Measurements from ENCODE around the gene ASPG. TPM values are rescaled to one million over a fixed set of nuclear protein-coding genes. Genes with fewer than 3 reads are reported as not detected.
"Not testable (repeated sequence)": the region's sequence is repeated elsewhere in the genome, so short reads cannot be mapped to it uniquely, and the experiment has no call there.

ASPG gene
- total RNA-seq, 1 experiment from 2014 or later = not detected

DNA sequence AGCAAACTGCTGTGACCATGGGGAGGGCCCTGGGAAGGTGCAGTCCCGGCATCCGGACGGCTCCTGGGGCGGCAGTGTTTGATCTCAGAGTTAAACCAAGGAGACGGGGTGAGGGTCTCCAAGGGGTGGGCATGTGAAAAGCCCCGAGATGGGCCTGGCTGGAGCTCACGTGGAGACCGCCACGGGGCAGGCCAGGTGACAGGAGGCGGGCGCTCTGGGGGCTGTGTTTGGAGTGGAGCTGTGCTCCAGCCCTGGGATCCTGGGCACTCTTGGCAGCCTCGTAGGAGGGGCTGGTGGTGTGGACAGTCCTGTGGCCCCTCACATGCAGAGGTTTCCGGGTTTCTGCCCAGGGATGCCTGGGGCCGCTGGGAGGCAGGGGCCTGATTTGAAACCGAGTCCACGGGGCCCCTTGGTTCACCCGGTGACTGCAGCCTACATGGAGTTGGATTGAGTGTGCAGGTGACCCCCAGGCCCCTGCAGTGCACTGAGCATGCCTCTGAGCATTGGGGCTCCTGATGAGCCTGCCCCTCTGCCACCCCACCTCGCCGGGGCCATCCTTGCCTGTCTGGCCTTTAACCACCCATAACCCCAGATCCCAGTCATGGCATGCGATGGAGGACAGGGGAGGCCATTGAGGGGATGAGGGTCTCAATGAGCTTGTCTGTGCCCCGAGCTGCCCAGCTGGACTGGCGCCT, 61.3 kb downstream of the ASPG start:
- DNase-seq (ENCODE audit: low spot score) = no peak

DNA sequence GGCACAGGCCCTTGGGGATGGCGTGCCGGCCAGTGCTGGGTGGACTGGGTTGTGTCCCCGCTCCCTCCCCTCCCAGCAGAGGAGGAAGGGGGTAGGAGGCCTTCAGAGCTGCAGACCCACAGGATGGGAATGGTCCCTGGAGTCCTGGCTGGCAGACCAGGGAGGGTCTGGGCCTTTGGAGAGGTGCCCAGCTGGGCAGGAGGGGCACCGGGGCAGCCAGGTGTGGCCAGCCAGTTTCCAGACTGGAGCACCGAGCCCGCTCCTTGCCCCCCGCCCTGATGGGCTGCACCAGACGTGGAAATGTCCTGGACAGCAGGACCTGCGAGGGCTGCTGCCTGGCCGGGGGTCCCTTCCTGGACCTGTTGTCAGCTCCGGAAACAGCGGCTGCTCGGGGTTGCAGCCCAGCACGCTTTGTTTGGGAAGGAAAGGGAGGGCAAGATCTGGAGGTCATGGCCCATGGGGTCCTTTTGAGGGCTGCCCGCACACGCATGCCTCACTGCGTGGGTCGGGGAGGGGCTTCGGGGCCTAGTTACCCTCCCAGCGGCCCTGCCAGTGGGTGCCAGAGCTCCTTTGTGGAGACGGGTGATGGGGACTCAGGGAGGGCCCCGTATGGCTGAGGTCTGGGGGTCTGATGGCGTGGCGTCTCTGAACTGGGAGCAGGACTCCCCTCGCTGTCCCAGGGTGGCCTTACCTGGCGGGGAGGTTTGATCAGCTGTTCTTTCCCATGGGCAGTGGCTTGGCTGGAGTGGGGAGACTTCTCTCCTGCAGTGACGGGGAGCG, 62.0 kb downstream of the ASPG start:
- DNase-seq (ENCODE audit: low spot score) = no peak

DNA sequence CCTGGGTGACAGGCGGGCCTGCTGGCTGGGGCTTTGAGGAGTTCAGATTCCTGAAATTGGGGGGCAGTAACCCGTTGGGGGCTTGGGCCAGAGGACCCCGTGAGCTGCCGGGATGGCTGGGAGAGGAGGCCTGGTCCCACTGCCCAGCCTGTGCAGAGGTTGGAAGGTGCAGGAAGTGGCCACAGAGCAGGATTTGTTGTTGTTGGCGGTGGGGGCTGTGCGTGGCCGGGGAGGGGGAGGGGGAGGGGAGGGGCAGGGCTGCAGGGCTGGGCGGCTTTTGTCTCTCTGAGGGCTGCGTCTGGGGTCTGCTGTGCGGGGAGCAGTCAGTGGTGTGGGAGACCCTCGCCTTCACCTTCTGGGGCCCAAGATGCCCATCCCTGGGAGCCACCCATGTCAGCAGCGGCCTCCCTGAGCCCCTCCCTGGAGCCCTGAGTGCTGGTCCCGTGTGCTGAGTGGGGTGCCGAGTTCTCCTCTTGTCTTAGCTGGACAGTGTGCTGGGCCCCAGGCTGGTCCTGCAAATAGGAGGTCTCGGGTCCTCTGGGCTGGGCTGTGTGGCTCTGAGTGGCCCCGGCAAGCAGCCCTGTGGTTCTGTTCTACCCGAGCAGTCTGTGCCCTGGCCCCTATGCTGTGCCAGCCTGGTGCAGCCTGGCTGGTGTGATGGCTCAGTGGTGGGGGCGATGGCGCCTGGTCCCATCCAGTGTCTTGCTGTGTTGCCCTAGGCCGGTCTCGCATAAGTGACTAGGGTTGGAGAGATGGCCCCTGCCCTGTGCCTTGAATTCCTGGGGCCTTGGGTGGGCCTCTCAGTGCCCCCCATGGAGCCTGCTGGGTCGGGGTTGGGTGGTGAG, 63.2 kb downstream of the ASPG start:
- no peak for DNase-seq (ENCODE audit: low spot score)

DNA sequence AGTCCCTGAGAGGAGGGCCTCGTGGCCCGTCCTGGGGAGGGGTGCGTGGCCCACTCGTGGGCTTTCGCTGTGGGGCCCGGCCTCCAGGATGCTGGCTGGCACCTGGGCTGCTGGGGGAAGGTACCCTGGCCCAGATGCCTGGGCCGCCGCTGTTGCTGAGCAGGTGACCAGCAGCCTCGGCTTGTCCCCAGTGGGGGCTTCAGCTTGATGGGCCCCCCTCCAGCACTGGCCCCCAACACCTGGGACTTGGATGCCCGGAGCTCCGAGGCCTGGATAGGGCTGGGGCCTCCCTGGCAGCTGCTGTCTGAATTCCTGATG, 63.7 kb downstream of the ASPG start:
- no peak for DNase-seq (ENCODE audit: low spot score)

DNA sequence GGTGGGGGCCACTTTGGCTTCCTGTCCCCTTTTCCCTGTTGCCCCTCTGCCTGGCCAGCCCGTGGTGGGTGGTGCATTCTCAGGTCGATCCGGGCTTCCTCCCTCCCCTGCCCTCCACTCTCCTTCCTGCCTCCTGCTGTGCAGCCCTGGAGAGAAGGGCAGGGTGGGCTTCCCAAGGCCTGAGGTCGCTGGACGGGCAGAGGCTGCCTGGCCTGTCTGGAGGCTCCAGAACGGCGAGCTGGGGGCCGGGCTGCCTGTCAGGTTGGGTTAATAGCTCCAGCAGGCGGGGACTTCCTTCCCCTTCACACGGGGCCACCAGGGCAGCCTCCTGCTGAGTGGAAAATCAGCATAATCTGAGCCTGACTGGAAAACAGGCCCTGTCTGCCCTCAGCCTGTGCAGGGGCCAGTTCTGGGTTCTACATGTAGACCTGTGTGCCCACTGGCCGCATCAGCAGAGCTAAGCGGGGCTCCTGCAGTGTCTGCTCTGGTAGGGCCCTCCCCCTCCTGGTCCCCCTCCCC, 64.2 kb downstream of the ASPG start:
- peak; percentile 35 for DNase-seq (ENCODE audit: low spot score)

DNA sequence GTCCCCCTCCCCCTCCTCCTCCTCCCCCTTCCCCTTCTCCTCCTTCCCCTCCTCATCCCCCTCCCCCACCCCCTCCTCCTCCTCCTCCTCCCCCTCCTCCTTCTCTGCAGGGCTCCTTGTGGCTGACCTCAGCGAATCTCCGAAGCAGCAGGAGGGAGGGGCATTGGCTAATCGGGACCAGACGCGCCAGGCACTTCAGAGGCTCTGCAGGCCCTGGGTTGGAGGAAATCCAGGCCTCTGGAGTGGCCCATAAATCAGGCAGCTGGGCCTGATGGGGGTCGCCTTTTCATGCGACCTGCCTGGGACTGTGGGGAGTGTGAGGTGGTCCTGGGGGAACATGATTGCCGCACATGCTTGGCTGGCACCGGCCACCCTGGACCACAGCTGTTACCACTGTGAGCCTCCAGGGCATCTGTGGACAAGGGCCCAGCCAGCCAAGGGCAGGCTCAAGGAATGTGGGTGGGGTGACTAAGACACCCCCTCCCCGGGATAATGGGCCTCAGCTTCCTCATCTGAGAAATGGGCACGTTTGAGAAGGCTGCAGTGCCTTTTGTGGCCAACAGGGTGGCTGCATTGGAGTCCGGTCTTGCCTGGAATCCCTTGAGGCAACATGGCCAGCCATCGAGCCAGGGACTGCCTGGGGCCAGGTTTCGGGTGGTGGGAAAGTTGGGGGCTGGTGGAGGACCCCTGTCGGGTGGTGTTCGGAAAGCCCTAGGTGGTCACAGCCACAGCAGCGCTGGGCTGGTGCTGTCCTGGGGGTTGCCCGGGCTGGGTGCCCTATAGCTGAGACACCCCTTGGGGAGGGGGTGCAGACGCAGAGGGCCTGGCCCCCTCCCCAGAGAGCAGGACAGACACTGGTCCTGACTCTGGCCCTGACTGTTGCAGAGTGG, 64.9 kb downstream of the ASPG start:
- peak; percentile 74 for DNase-seq (ENCODE audit: low spot score)

DNA sequence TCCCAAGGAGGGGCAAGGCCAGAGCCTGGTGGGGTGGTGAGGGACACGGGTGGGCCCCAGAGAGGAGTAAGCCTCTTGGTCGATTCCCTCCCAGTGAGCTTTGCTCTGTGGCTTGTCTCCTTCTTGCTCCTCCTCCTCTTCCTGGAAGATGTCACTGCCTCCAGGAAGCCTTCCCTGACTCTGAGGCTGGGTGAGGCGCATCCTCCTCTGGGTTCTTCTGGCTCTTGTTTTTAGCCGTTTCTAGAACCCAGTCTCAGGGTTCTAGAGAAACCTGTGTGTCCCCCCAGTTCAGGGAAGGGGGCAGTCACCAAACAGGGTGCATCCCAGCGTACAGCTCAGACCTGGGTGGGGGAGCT, 65.5 kb downstream of the ASPG start:
- no peak for DNase-seq (ENCODE audit: low spot score)

DNA sequence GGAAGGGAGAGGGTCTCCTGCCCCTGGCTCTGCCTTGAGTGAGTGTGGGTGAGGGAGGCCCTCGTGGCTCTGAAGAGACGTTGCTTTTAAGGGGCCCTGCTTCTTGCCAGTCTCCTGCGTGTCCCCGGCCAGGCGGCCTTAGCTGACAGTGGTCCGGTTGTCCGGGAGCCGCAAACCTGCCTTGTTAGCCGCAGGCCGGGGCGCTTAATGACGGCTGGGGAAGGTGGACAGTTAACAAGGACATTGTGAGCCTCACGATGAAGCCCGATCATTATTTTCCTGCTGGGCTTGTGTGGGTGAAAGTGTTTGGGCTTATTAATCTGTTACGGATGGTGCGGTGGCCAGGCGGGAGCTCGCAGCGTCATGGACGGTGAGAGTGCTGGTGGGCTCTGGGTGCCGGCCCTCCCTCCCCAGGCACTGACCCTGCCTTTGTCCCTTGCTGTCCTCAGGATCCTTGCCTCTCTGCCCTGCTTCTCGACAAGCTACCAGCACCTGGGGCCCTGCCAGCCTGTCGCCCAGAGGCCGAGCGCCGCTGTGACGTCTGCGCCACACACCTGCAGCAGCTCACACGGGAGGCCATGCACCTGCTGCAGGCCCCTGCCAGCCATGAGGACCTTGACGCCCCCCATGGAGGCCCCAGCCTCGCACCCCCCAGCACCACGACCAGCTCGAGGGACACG, 66.2 kb downstream of the ASPG start:
- DNase-seq (ENCODE audit: low spot score) = no peak

DNA sequence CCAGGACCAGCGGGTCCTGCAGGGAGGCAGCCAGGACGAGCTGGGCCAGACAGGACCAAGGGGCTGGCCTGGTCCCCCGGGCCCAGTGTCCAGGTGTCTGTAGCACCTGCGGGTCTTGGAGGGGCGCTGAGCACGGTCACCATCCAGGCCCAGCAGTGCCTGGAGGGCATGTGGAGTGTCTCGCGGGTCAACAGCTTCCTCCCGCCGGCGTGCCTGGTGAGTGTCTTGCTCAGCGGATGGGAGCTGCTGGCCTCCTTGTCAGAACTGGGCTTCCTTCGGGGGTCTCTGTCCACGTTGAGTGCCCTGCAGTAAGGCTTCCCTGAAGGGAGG, 66.7 kb downstream of the ASPG start:
- DNase-seq (ENCODE audit: low spot score) = no peak

DNA sequence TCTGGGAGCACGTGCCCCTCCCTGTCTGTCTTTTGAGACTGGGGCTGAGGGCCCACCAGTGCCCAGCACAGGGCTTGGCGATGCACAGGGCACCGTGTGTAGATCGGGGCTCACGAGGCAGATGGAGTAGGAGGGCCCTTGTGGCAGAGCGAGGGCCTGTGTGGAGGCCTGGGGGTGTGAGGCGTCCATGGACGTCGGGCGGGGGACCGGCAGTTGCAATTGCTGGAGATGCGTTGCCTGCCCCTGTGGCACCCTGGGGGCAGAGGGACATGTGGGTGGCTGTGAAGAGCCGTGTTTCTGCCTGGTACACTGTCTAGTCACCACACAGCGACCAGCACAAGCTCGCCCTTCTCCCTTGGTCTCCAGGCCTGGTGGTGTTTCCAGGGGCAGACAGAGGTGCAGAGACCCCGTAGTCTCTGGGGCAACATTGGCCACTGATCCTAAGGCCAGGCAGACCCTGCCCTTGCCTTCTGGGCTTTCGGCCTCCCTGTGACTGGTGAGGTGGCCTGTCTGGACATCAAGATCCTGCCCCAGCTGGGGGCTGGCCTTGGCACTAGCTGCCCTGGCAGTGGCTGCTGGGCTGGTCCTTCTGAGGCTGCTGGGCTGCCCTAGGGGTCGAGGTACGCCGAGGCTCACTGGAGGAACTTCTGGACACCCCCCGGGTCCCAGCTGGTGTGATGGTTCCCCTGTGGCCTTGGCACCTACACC, 67.3 kb downstream of the ASPG start:
- DNase-seq (ENCODE audit: low spot score) = no peak

DNA sequence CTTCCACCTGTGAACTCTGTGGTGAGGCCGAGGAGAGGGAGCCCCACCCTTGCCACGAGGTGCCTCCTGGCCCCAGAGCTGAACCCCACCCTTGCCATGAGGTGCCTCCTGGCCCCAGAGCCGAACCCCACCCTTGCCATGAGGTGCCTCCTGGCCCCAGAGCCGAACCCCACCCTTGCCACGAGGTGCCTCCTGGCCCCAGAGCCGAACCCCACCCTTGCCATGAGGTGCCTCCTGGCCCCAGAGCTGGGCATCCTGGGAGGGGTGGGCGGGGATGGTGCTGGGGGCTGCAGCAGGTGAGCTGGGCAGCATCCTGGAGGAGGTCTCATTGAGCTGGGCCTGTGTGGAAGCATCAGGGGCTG, 67.9 kb downstream of the ASPG start:
- not testable (repeated sequence) for DNase-seq (ENCODE audit: low spot score)

DNA sequence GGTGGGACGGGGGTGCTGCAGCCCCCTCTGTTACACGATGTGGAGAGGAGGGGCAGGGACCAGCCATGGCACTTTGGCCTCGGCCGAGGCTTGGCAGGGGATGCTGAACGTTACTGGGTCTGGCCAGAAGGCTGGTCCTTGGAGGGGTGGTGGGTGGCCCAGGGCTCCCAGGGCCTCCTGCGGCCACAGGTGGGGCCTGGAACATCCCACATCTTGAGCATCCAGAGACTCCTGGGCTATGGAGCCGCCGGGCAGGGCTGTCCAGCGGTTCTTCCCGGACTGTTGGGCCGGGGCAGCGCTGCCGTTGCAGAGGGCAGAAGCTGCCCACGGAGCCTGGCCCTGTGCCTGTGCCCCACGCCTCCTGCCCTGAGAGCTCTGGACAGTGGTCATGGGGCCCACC, 68.7 kb downstream of the ASPG start:
- no peak for DNase-seq (ENCODE audit: low spot score)

DNA sequence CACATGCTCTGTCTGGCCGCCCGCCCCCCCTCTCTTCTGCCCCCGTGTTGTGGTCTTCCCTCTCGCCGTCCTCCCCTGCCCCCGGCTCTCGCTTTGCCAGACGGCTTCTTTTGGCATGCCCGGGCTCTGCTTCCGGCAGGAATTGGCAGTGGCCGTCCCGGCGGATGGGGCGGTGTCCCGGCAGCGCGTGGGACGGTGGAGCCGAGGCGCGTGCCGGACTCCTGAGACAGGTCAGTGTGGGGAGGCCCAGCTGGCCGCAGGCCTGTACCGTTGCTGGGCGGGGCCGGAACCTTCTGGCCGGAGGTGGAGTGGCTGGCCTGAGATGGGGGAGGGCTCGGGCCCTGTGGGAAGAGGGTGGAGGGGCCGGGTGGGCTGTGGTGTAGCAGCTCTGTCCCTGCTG, 70.0 kb downstream of the ASPG start:
- no peak for DNase-seq (ENCODE audit: low spot score)

DNA sequence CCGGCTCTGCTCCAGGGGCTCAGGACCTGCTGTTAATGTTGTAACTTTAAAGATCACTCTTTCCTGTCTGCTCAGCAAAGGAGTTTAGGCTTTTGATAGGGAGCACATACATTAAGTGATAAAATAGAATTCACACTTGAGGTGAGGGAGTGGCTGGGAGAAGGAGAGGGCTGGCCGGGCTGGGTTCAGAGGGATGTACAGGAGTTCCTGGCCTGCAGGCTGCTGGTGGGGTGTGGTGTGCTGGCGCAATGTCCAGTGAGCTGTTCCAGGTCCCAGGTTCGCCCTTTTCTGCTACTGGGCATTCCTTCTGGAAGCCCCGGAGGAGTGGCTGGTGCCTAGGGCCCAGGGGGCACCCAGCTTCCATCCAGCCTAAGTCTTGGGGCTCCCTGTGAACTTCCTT, 70.6 kb downstream of the ASPG start:
- DNase-seq (ENCODE audit: low spot score) = no peak

DNA sequence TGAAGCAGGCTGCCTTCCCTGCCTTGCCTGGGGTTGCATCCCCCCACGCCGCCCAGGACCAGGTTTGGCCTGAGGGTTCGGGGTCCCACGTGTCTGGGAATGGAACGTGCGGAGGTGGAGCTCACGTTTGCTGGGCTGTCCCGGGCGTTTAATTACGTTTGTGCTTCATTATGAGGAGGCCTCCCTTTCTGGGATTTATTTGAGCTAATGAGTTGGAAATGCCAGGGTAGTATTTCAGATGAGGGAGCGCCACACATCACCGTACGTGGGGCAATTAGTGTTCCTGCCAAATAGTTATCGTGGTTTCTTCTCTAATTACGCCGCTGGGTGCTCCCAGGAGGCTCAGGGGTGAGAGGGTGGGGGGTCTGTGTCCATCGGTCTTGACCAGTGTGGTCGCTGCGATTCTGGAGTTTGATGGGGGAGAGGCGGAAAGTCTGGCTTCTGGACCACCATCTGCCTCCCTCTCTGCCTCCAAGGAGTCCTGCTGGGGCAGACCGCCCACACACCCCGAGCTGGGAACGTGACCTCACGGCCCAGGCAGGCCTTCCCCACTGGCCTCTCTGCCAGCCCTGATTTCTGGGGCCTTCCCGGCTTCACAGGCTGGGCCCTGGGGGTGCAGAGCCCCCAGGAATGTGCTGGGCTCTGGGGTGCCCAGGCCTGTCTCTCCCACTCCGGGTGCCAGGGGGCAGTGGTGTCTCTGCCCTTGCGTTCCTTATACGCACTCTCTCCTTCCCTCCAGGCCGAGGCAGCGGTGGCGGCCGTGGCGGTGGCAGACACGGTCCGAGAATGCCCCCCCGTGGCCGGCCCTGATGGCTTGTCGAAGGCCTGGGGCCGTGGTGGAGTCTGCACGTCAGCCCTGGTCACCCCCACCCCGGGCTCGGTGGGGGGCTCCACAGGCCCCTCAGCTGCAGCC, 71.8 kb downstream of the ASPG start:
- DNase-seq (ENCODE audit: low spot score) = no peak

DNA sequence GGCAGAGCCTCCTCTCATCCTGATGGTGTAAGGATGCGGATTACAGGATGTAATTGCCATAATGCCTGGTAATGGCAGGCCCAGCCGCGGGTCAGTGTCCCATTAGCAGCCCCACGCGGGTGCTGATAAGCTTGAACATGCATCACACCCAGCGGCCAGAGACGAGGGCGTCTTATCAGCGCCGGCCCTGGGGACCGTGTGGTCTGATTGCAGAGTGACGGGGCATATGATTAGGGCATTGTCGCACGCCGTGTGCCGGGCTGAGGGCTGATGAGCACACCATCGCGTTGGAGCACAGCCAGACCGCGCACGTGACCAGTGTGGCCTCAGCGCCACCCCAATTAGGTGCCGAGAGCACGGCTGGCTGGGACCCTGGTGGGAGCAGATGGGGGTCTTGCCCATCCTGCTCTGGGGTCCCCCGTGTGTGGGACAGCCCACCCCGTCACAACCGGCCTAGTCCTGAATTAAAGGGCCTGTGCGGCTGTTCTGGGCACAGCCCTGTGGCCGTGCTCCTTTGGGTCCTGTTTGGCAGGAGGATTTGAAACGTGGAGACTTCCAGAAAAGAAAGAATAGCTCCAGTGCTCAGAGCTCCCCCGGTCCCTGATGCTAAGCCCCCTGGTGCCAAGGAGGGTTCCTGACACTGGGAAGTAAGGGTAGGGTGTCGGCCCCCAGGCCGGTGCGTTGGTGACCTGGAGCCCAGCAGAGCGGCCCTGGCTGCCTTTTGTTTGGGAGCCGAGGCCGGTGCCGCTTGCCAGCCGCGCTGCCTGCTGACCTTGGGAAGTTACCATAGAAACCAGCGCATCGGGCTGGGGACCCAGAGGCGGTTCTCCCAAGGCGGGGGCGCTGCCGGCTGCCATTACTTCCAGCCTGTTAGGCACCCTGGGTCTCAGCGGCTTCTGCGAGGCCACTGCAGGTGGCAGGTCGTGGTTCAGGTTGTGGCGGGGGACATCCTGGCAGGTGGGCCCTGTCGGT, 73.6 kb downstream of the ASPG start:
- DNase-seq (ENCODE audit: low spot score) = no peak

DNA sequence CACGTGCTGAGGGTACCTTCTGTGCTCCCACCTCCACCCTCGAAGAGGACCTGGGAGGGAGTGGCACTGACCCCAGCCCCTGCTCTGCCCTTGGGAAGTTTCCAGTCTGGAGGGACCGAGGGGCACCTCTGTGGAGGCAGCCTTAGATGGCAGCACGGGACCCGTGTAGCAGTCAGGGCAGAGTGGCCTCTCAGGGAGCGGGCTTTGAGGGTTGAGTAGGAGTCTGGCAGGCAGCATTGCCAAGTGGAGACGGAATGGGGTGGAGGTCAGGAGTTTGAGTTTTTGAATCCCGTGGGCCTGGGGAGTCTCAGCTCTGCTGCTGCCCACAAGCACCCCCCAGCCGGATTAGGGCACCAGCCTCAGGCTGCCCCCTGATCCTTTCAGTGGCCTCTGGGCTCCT, 74.5 kb downstream of the ASPG start:
- DNase-seq (ENCODE audit: low spot score) = no peak
